H1 (cell line): ENCODE results near the gene CDH6. TPM values are rescaled to one million over a fixed set of nuclear protein-coding genes. Genes with fewer than 3 reads are reported as not detected.

Experiments used
- CTCF ChIA-PET: fragments of 300-600 bp; sonication (Branson Sonifier 250); formaldehyde crosslinking; loops from one replicate; lab custom pipeline; 2021; ENCODE audit not compliant: partially characterized antibody; lab: Charles Lee
- POLR2A ChIA-PET: fragments of 300-600 bp; sonication (Branson Sonifier 250); formaldehyde crosslinking; loops from one replicate; lab custom pipeline; 2021; ENCODE audit warnings: inconsistent platforms; ENCODE audit not compliant: partially characterized antibody; lab: Charles Lee
- DNase-seq, 2 experiments: peaks; one replicate each; pipeline versions ENCODE4 v3.0.0 to v3.0.0-alpha.2; 2010 to 2022; ENCODE audit warnings: low spot score in 2 of 2, low read depth in 1 of 2, mixed read lengths in 1 of 2
- FAIRE-seq: peaks from 2 replicates; lab custom pipeline; 2011; peaks lifted over from hg19 to GRCh38; lab: Jason Lieb, UNC
- H2AFZ ChIP-seq: 2 replicates; pipeline ENCODE4 v1.8.1; 2012; ENCODE audit warnings: low read length, inconsistent platforms
- H2AK5ac ChIP-seq: 2 replicates; pipeline ENCODE4 v1.6.1; 2013; ENCODE audit warnings: low read depth, low read length
- H2BK120ac ChIP-seq: replicated peaks from 2 replicates; pipeline ENCODE3; 2013; ENCODE audit warnings: low read depth, low read length, inconsistent platforms
- H2BK12ac ChIP-seq: 2 replicates; pipeline ENCODE4 v1.6.1; 2013; ENCODE audit warnings: low read depth, low read length
- H2BK15ac ChIP-seq: 2 replicates; pipeline ENCODE4 v1.6.1; 2013; ENCODE audit warnings: low read length
- H2BK20ac ChIP-seq: 2 replicates; pipeline ENCODE4 v1.6.1; 2013; ENCODE audit warnings: low read length
- H2BK5ac ChIP-seq: 2 replicates; pipeline ENCODE4 v1.6.1; 2013; ENCODE audit warnings: low read depth, low read length
- H3K14ac ChIP-seq: 2 replicates; pipeline ENCODE4 v1.6.1; 2013; ENCODE audit warnings: inconsistent platforms; ENCODE audit not compliant: insufficient read length
- H3K18ac ChIP-seq: 2 replicates; pipeline ENCODE4 v1.6.1; 2013; ENCODE audit warnings: low read length; ENCODE audit errors: extremely low read depth
- H3K23ac ChIP-seq: 2 replicates; pipeline ENCODE4 v1.6.1; 2013; ENCODE audit warnings: inconsistent platforms; ENCODE audit not compliant: insufficient read length
- H3K23me2 ChIP-seq: 2 replicates; pipeline ENCODE4 v1.6.1; 2013; ENCODE audit warnings: low read depth, low read length
- H3K27ac ChIP-seq: 2 replicates; pipeline ENCODE4 v1.6.1; 2011; ENCODE audit warnings: low read depth, low read length, inconsistent platforms
- H3K27me3 ChIP-seq, 4 experiments: replicated peaks in 1 of 4; 1 replicate in 1 of 4; 2 replicates in 3 of 4; pipeline versions ENCODE4 v1.6.1 to v1.8.1; 2011 to 2013; ENCODE audit warnings: low read length in 3 of 4, mild to moderate bottlenecking in 3 of 4, inconsistent platforms in 2 of 4, mixed read lengths in 2 of 4, moderate library complexity in 1 of 4; ENCODE audit not compliant: control insufficient read depth in 3 of 4, insufficient read depth in 3 of 4; ENCODE audit errors: extremely low read depth in 1 of 4
- H3K36me3 ChIP-seq, 4 experiments: 2 replicates each; pipeline versions ENCODE4 v1.6.1 to v1.8.1; 2011 to 2013; ENCODE audit warnings: mild to moderate bottlenecking in 4 of 4, low read length in 3 of 4, moderate library complexity in 2 of 4, control low read depth in 1 of 4, inconsistent platforms in 1 of 4; ENCODE audit not compliant: insufficient read depth in 4 of 4, control insufficient read depth in 2 of 4
- H3K4ac ChIP-seq: replicated peaks from 2 replicates; pipeline ENCODE3; 2013; ENCODE audit warnings: low read length, low read depth, mixed read lengths, inconsistent platforms; ENCODE audit not compliant: insufficient read length
- H3K4me1 ChIP-seq, 4 experiments: replicated peaks in 1 of 4; 1 replicate in 1 of 4; 2 replicates in 3 of 4; pipeline versions ENCODE4 v1.6.1 to v1.8.1; 2011 to 2013; ENCODE audit warnings: low read length in 3 of 4, inconsistent platforms in 2 of 4, mixed read lengths in 1 of 4; ENCODE audit not compliant: insufficient read depth in 4 of 4, control insufficient read depth in 3 of 4
- H3K4me2 ChIP-seq, 2 experiments: 2 replicates each; pipeline versions ENCODE4 v1.6.1 to v1.8.1; 2011 to 2013; ENCODE audit warnings: low read depth in 2 of 2, low read length in 2 of 2, control low read depth in 1 of 2, inconsistent platforms in 1 of 2, mild to moderate bottlenecking in 1 of 2; ENCODE audit not compliant: insufficient read depth in 1 of 2
- H3K4me3 ChIP-seq, 4 experiments: fragments of 200-600, 300-600 bp in 1 of 4; sonication (generic), shearing (Covaris generic), sonication (Bioruptor Twin) in 1 of 4; 2 replicates each; pipeline versions ENCODE4 v1.5.1 to v1.8.1; 2011 to 2016; ENCODE audit warnings: low read length in 4 of 4, low read depth in 3 of 4, control low read depth in 2 of 4, inconsistent platforms in 2 of 4, mild to moderate bottlenecking in 2 of 4, mixed read lengths in 1 of 4, moderate library complexity in 1 of 4; ENCODE audit not compliant: insufficient read depth in 2 of 4; ENCODE audit errors: extremely low read depth in 1 of 4
- H3K56ac ChIP-seq: replicated peaks from 2 replicates; pipeline ENCODE3; 2013; ENCODE audit warnings: low read depth, mild to moderate bottlenecking, mixed read lengths, low read length, inconsistent platforms; ENCODE audit not compliant: insufficient read length
- H3K79me1 ChIP-seq: 2 replicates; pipeline ENCODE4 v1.6.1; 2013; ENCODE audit warnings: low read depth, low read length, control low read depth
- H3K79me2 ChIP-seq, 2 experiments: 2 replicates each; pipeline versions ENCODE4 v1.6.1 to v1.8.1; 2012 to 2013; ENCODE audit warnings: low read length in 2 of 2, mild to moderate bottlenecking in 2 of 2, inconsistent platforms in 1 of 2; ENCODE audit not compliant: insufficient read depth in 2 of 2, control insufficient read depth in 1 of 2
- H3K9ac ChIP-seq, 4 experiments: replicated peaks in 1 of 4; 1 replicate in 1 of 4; 2 replicates in 3 of 4; pipeline versions ENCODE4 v1.6.1 to v1.8.1; 2011 to 2013; ENCODE audit warnings: low read depth in 3 of 4, low read length in 3 of 4, control low read depth in 2 of 4, mild to moderate bottlenecking in 2 of 4, moderate library complexity in 2 of 4, inconsistent platforms in 1 of 4; ENCODE audit errors: extremely low read depth in 1 of 4
- H3K9me3 ChIP-seq, 2 experiments: 2 replicates each; pipeline versions ENCODE4 v1.6.1 to v1.8.1; 2012 to 2013; ENCODE audit warnings: mild to moderate bottlenecking in 2 of 2, moderate library complexity in 2 of 2, control low read depth in 1 of 2, inconsistent platforms in 1 of 2, low read depth in 1 of 2, low read length in 1 of 2, mixed read lengths in 1 of 2; ENCODE audit not compliant: insufficient read depth in 2 of 2
- H4K20me1 ChIP-seq, 2 experiments: replicated peaks in 1 of 2; 2 replicates each; pipeline versions ENCODE3 to v1.8.1; 2011 to 2013; ENCODE audit warnings: inconsistent platforms in 2 of 2, low read length in 2 of 2, mild to moderate bottlenecking in 1 of 2; ENCODE audit not compliant: insufficient read depth in 2 of 2, control insufficient read depth in 1 of 2
- H4K5ac ChIP-seq: 2 replicates; pipeline ENCODE4 v1.6.1; 2013; ENCODE audit warnings: low read length, low read depth, mixed read lengths, inconsistent platforms; ENCODE audit not compliant: insufficient read length
- H4K8ac ChIP-seq: 2 replicates; pipeline ENCODE4 v1.8.0; 2013; ENCODE audit warnings: mild to moderate bottlenecking, moderate library complexity, low read length, inconsistent platforms; ENCODE audit not compliant: insufficient read depth; ENCODE audit errors: extremely low read depth
- H4K91ac ChIP-seq: replicated peaks from 2 replicates; pipeline ENCODE3; 2013; ENCODE audit warnings: low read length, mixed read lengths, inconsistent platforms; ENCODE audit not compliant: insufficient read length
- EP300 ChIP-seq, 2 experiments: IDR thresholded peaks; 1 replicate in 1 of 2; 2 replicates in 1 of 2; pipeline ENCODE4 v1.6.1; 2011 to 2012; ENCODE audit warnings: low read depth in 2 of 2, low read length in 2 of 2, mild to moderate bottlenecking in 2 of 2, borderline replicate concordance in 1 of 2, inconsistent platforms in 1 of 2, moderate library complexity in 1 of 2
- HDAC2 ChIP-seq, 2 experiments: fragments of 300-600 bp in 1 of 2; sonication (generic) in 1 of 2; IDR thresholded peaks; 2 replicates each; pipeline ENCODE4 v1.6.1; 2011 to 2012; ENCODE audit warnings: low read depth in 2 of 2, low read length in 2 of 2, mild to moderate bottlenecking in 2 of 2, moderate library complexity in 2 of 2, borderline replicate concordance in 1 of 2, inconsistent platforms in 1 of 2
- HDAC6 ChIP-seq: IDR thresholded peaks from one replicate; pipeline ENCODE4 v1.7.1; 2012; ENCODE audit warnings: low read depth, mild to moderate bottlenecking, inconsistent platforms, low read length, moderate library complexity
- KDM1A ChIP-seq: fragments of 200-600, 300-600 bp; sonication (generic); IDR thresholded peaks from 2 replicates; pipeline ENCODE4 v1.7.1; 2016; ENCODE audit warnings: mild to moderate bottlenecking, low read length, borderline replicate concordance
- KDM4A ChIP-seq: IDR thresholded peaks from one replicate; pipeline ENCODE4 v1.7.1; 2012; ENCODE audit warnings: low read depth, mild to moderate bottlenecking, moderate library complexity, low read length, inconsistent platforms; ENCODE audit not compliant: severe bottlenecking
- POLR2A ChIP-seq, 2 experiments: IDR thresholded peaks; 1 replicate in 1 of 2; 2 replicates in 1 of 2; pipeline ENCODE4 v1.6.1; 2011; ENCODE audit warnings: low read depth in 2 of 2, low read length in 2 of 2, mild to moderate bottlenecking in 2 of 2; ENCODE audit errors: control extremely low read depth in 1 of 2
- POLR2AphosphoS5 ChIP-seq: IDR thresholded peaks from 2 replicates; pipeline ENCODE4 v1.6.1; 2011; ENCODE audit warnings: low read depth, low read length
- RBBP5 ChIP-seq: IDR thresholded peaks from 2 replicates; pipeline ENCODE4 v1.7.1; 2012; ENCODE audit warnings: low read depth, mild to moderate bottlenecking, inconsistent platforms, low read length, moderate library complexity, borderline replicate concordance
- SP1 ChIP-seq: IDR thresholded peaks from 2 replicates; pipeline ENCODE4 v1.6.1; 2011; ENCODE audit warnings: low read depth, low read length
- SP2 ChIP-seq: IDR thresholded peaks from 2 replicates; pipeline ENCODE4 v1.6.1; 2012; ENCODE audit warnings: mild to moderate bottlenecking, low read length, inconsistent platforms
- SRF ChIP-seq: IDR thresholded peaks from 2 replicates; pipeline ENCODE4 v1.6.1; 2011; ENCODE audit warnings: mild to moderate bottlenecking, low read depth, low read length, moderate library complexity
- TAF7 ChIP-seq: optimal IDR thresholded peaks from 2 replicates; pipeline ENCODE3; 2011; ENCODE audit warnings: low read depth, mild to moderate bottlenecking, inconsistent platforms, low read length, moderate library complexity, borderline replicate concordance
- TEAD4 ChIP-seq: IDR thresholded peaks from 2 replicates; pipeline ENCODE4 v1.6.1; 2012; ENCODE audit warnings: low read depth, low read length, inconsistent platforms, mixed read lengths
- WGBS, 2 experiments: shearing (Covaris generic) in 1 of 2; methylation state at CpG; one replicate each; pipeline versions ENCODE4 v1.1.6 to v1.1.7; 2013 to 2015; ENCODE audit warnings: low lambda C conversion rate in 2 of 2, mixed read lengths in 2 of 2, inconsistent platforms in 1 of 2, low coverage in 1 of 2, missing lambda C conversion rate in 1 of 2; ENCODE audit not compliant: insufficient replicate concordance in 2 of 2, insufficient coverage in 1 of 2, insufficient read length in 1 of 2; ENCODE audit errors: extremely low coverage in 1 of 2, missing lambda C conversion rate in 1 of 2; 5-methylcytosine and 5-hydroxymethylcytosine counted together
- polyA plus RNA-seq, 7 experiments: library from polyadenylated mRNA; depleted of rRNA in 3 of 7; stranded (reverse) in 5 of 7; unstranded in 2 of 7; fragments of >200 nt in 5 of 7; fragments of 200-250 nt in 2 of 7; gene quantifications; 1 replicate in 5 of 7; 2 replicates in 1 of 7; 4 replicates in 1 of 7; pipeline versions ENCODE4 v1.2.1 to v1.2.3, GENCODE V29; 2011 to 2013; ENCODE audit warnings: missing spikeins in 2 of 7, mixed read lengths in 2 of 7
- total RNA-seq: library from RNA; stranded (reverse); fragmentation: NEBNext Ultra II Directional; extraction: Animal tissue kit (Norgen Biotek cat#: 25700); gene quantifications from 2 replicates; pipeline ENCODE4 v1.2.1, GENCODE V29; 2021
- TF ChIP-seq, protein P1 (sequence below): IDR thresholded peaks from 2 replicates; pipeline ENCODE4 v1.6.1; 2012; ENCODE audit warnings: low read length, inconsistent platforms

Gene CDH6
- total and polyA plus RNA-seq, 2 of the 8 experiments (the other 6 are each of a cell fraction or from before 2014, with no cell fraction given) = 1.4 to 1.9 TPM

- Histone ChIP-seq H3K14ac (no peak overlapping the region), H3K56ac (no peak overlapping the region), H3K4me1 (no peaks in the 10 kb centered on the region), H2AFZ (no peak overlapping the region), H3K23me2 (no peaks in the 10 kb centered on the region), H3K36me3 (no peaks in the 10 kb centered on the region), H3K4me2 (no peak overlapping the region), H2BK20ac (no peak overlapping the region), H4K91ac (no peak overlapping the region), H3K4ac (no peak overlapping the region), H3K9me3 (no peaks in the 10 kb centered on the region), H2BK15ac (no peak overlapping the region), H3K9ac (no peak overlapping the region), H2BK5ac (no peak overlapping the region), H2BK12ac (no peak overlapping the region), H2AK5ac (no peak overlapping the region), H4K5ac (no peak overlapping the region), H4K8ac (no peak overlapping the region), H4K20me1 (no peaks in the 10 kb centered on the region), H2BK120ac (no peak overlapping the region), H3K4me3 (no peak overlapping the region), H3K18ac (no peak overlapping the region), H3K23ac (no peak overlapping the region), H3K79me2 (no peaks in the 10 kb centered on the region), H3K27me3 (no peaks in the 10 kb centered on the region), H3K79me1 (no peaks in the 10 kb centered on the region), H3K27ac (no peak overlapping the region)
- ChIA-PET POLR2A (no interaction called here), CTCF (no interaction called here)
- DNase-seq (no peak), FAIRE-seq (no peak)
- 92% methylated on average over 1 of the region's 1 CpG; no CpG with 5 or more reads in 1 of the 2 experiments for WGBS, 2 experiments
- no peak for TF ChIP-seq TEAD4
- TF ChIP-seq, protein P1, sequence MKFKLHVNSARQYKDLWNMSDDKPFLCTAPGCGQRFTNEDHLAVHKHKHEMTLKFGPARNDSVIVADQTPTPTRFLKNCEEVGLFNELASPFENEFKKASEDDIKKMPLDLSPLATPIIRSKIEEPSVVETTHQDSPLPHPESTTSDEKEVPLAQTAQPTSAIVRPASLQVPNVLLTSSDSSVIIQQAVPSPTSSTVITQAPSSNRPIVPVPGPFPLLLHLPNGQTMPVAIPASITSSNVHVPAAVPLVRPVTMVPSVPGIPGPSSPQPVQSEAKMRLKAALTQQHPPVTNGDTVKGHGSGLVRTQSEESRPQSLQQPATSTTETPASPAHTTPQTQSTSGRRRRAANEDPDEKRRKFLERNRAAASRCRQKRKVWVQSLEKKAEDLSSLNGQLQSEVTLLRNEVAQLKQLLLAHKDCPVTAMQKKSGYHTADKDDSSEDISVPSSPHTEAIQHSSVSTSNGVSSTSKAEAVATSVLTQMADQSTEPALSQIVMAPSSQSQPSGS = no peak
- no peak for TF ChIP-seq EP300 (IDR thresholded peaks at IDR 0.05; ENCODE audit: borderline replicate concordance in 1 of 2, low read depth in 2 of 2, low read length in 2 of 2)
- TF ChIP-seq TAF7 = no peak
- no peak for TF ChIP-seq POLR2AphosphoS5
- TF ChIP-seq HDAC6 = no peak
- no peak for TF ChIP-seq POLR2A (IDR thresholded peaks at IDR 0.05; ENCODE audit: control extremely low read depth in 1 of 2, low read depth in 2 of 2, low read length in 2 of 2)
- no peak for TF ChIP-seq KDM4A
- no peak for TF ChIP-seq HDAC2 (IDR thresholded peaks at IDR 0.05; ENCODE audit: borderline replicate concordance in 1 of 2, low read depth in 2 of 2, low read length in 2 of 2)
- no peak for TF ChIP-seq SRF
- no peak for TF ChIP-seq SP1
- no peak for TF ChIP-seq RBBP5
- TF ChIP-seq KDM1A = no peak
- TF ChIP-seq SP2 = no peak
These were observed 156.9 kb downstream of the CDH6 start for GRCh38 chr5:31350395-31350794.
